NCI-H1105 treated with DMSO at 0.1 percent for 48 hours (cell line): ENCODE results near the gene TMEM43.

Experiments
- DNase-seq: peaks from one replicate; lab custom pipeline; 2025; lab: John Stamatoyannopoulos, UW

TMEM43 gene

DNA sequence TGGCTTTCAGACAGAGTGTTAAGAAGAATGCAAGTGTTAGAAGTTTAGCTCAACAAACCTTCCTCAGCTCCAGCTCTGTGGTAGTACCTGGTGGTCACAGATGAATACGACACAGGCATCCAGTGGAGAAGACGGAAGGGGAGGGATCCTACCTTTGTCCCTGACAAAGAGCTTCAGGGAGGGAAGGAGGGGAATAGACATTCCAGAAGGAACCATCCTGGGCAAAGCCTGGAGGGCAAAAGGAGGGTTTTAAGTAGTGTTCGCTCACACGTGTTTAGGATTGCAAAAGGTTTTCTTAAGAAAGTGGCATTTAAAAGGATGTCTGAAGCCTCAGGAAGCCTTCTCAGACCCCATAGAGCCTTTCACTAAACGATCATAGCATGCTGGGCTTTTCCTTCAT lies 3.0 kb upstream of the TMEM43 start:
- DNase-seq: no peak

DNA sequence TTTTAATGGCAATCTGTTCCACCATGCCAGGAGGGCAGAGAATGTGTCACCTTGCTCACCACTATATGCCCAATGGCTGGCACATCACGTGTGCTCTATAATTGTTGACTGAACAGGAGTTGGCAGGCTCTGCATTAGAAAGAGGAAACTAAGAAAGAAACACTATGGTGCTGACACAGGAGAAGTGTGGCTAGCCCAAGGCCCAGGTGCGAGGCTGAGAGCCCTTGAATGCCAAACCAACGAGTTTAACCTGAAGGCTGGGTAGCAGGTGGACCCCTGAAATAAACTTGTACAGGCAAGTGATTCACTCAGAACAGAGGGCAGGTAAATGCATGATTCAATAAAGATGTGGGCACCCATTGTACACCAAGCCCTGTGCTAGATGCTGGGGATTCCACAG lies 2.6 kb upstream of the TMEM43 start:
- DNase-seq: no peak

DNA sequence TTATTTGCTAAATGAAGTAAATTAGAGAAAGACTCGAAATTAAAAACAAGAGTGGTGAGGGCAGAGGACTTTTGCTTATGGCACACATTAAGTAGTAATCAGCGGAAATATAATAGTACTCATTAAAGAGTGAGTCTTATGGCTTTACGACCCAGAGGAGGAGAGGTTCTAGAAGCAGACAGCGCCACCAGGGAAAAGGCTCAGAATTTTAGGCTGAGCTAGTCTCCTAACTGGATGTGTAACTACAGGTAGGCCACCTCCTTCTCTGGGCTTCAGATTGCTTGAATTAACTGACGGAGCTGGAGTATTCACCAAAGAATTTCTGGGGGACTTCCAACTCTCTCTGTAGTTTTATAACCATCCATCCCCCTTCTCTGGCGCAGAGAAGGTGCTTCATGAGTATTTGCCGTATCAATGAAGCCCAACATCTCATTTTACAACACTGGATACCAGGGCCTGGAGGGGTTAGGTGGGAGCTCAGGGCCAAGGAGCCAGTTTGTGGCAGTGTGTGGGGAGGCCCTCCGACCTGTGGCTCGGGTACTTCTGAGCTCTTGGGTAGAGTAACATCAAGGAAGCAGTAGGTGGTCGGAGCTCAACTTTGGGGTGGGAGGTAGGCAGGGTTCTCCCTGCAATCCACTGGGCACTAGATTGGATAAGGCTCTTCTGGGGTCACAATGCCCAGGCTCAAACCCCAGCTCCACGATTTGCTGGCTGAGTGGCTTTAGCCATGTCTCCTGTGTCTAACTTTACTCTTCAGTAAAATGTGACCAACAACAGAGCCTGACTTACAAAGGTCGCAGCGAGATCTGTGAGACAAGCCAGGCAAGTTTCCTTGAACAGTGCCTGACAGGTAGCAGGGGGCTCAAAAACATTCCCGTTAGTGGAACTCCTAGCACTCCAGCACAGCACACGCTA lies 1.3 kb upstream of the TMEM43 start:
- no peak for DNase-seq

DNA sequence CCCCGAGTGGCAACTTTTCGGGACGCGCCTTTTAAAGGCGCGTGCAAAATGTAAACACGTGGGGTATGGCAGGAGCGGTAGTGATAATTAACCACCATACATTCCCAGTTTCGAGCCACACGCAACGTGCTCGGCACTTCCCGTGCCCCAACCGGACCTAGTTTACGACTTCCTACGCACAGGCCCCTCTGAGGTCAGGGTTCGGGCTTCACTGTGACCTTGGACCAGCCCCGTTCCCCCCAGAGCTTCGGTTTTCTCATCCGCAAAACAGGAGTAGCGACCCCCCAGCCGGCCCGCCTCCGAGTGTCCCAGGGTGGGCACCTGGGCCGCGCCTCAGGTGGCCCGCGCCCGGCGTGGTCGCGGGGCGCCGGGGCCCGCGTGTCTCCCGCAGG lies 633 bp upstream of the TMEM43 start:
- DNase-seq: peak; percentile 8

DNA sequence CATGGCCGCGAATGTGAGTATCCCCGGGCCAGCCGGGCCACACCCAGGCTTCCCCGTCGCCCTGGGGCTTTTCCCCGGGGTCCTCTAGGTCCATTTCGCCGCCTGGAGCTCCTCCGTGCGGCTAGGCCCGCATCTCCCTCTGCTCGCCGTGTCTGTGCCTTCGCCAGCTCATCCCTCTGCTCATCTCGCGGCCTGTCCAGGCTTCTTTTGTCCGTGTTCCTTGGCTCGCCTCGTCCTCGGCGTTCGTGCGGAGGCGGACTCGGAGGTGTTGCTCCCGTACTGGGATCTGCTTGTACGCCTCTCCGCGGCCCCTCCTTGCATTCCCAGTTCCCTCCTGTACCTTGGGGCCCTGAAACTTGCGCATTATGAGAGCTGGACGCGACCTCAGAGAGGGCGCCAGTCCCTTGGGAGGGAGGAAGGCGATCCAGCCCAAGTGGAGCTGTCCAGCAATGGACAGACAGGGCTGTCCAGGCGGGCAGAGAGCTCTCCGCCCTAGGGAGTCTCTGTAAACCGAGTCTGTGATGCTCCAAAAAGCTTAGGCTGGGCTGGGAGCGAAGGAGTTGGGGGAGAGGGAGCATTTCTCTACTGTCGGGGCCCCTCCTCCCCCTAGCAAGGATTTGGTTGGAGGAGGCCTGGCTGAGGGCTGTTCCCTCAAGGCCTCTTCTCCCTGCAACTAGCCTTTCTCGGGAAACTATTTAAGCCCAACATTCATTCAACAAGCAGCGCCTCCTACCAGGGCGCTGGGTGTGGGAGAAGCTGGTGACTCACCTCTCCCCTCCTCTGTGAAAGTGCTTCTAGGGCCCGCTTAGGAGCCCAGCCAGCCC lies 553 bp downstream of the TMEM43 start:
- DNase-seq: peak; percentile 18

DNA sequence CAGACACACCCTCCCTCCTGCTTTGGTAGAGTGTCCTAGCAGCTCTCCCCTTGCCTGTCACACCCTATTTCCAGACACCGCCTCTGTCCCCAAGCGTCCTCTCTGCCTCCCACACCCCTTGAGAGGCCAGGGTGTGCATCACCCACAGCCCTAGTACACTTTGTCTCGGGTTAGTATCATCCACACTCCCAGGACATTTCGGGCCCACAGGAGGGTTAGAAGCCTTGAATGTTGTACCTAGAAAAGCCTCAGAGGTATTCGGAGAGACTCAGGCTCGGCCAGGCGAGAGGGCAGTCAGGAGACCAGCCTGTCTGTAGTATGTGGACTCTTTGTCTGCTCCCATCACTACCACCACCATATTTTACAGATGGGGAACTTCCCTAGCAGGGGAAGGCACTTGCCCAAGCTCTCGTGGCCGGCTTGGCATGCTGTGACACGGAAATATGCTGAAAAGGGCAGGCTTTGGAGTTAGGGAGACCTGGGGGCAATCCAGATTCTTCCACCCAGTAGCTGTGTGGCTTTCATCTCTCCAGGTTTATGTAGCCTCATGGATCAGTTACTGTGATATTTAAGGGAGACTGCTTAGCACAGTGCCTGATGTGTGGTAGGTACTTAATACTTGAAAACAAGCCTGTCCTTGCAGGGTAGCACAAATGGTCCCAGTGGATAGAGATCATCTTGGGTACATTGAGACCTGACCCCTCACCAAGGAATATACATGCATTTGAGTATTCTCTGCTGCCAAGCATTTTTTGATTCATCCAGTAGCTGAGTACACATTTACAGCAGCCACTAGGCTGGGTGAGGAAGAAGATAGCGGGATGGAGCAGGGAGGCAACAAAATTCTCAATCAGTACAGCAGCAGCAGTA lies 1.4 kb downstream of the TMEM43 start:
- no peak for DNase-seq

DNA sequence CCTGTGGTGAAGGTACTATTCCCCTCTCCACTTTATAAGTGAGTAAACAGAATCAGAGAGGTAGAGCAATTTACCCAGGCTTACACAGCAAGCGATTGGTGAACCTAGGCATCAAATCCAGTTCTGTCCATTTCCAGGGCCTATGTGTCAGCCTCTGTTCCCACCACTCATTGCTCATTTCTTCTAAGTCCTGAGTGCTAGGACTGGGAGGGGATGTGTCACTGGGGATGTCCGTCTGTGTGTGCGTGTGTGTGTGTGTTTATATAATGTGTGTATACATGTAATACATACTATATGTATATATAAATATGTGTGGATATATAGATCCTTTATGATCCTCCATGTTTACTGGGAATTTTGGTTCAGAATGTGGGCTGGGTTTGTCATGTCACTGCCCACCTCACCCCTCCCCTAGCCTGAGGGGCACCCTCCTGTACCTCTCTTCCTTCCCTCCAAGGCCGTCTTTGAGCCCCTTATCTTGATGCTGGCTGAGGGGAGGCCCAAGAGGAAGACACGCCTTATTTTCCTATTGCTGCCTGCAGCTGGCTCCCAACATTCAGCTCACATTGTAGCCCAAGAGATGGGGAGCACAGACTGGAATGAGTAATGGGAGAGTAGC lies 2.1 kb downstream of the TMEM43 start:
- no peak for DNase-seq

DNA sequence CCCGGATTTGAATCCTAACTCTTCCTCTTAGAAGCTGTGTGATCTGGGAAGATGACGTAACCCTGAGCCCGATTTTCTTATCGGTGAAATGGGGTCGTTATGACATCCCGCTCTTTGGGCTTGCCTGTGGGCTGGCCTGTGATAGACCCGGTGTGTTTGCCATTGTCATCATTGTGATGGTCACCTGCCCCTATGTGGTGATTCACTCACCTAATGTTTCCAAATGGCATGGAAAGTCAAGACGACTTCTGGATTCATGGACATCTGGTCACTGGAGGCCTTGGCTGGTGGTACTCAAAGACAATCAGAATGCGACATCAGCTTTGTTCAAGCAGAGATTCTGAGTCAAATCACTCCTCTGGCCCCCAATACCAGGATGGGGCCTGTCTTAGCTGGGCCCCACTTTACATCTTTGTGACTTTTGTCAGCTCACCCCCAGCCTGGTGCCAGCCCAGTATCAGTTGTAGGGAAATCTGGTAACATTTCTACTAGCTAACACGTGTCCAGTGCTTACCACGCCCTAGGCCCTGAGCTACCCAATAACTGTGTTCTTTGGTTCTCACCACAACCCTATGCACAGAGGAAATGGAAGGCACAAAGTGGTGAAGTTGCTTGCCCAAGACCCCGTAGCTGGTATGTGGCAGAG lies 2.8 kb downstream of the TMEM43 start:
- DNase-seq: no peak

DNA sequence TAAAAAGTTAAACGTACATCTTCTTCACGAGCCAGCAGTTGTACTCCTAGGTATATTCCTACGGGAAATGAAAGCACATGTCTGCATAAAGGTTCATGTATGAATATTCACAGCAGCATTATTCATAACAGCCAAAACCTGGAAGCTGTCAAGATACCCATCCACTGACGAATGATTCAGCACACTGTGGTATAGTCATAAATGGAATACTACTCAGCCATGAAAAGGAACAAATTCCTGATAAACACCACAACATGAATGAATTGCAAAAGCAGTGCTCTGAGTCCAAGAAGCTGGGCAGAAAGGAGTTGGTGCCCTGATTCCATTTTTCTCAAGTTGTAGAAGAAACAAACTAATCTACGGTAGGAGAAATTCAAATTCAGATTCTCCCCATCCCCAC lies 3.9 kb downstream of the TMEM43 start:
- no peak for DNase-seq

DNA sequence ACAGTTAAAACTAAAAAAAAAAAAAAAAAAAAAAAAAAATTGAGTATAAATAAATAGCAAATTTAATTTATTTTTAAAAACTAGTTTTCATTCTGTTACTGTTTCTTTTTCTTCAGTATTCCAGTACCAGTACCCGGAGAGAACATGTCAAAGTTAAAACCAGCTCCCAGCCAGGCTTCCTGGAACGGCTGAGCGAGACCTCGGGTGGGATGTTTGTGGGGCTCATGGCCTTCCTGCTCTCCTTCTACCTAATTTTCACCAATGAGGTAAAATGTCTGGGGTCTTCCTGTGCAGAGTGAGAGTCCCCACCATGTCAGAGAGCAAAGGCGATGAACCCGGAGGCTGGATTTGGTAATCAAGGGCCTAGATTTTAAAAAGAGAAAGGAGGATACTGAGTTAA lies 4.4 kb downstream of the TMEM43 start:
- no peak for DNase-seq

DNA sequence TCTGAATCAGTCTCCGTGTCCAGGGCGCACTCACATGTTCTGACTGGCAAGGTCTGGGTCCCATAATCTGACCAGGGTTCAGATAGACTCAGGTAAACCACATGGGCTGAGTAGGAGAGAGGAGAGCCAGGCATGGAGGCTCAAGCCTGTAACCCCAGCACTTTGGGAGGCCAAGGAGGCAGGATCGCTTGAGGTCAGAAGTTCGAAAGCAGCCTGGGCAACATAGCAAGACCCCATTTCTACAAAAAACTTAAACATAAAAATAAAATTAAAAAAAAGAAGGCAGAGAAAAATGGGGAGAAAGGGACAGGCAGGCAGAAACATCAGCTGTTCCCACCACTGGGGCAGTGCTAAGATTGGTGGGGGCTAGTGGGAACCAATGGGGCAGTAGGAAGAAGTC lies 5.4 kb downstream of the TMEM43 start:
- DNase-seq: no peak

DNA sequence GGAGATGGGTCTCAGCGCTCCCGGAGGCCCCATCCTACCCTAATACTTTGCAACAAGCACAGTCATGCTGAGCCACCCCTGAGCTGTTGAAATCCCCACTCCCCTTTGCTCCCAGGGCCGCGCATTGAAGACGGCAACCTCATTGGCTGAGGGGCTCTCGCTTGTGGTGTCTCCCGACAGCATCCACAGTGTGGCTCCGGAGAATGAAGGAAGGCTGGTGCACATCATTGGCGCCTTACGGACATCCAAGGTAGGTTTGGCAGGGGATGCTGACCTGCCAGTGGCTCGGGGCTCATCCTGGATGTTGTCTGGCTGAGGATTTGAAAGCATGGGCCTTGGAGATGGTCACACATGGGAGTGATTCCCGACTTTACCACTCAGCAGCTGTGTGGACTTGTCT lies 5.9 kb downstream of the TMEM43 start:
- DNase-seq: no peak

DNA sequence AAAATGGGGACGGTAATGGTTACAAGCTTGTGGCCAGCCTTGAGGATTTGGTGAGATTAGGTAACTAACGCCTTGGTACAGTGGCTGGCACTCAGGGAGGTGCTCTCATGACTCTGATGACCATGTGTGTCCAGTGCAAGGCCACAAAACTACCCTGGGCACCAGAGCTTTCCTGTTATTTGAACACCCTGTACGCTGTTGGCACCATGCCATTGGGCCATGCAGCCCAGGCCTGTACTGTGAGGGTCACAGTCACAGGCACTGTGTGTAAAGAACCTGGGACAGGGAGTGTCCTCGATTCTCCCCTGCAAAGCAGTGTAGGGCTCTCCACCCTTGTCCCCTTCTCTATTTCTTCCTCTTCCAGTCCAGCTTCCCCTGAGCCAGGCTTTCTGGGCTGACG lies 6.3 kb downstream of the TMEM43 start:
- no peak for DNase-seq

DNA sequence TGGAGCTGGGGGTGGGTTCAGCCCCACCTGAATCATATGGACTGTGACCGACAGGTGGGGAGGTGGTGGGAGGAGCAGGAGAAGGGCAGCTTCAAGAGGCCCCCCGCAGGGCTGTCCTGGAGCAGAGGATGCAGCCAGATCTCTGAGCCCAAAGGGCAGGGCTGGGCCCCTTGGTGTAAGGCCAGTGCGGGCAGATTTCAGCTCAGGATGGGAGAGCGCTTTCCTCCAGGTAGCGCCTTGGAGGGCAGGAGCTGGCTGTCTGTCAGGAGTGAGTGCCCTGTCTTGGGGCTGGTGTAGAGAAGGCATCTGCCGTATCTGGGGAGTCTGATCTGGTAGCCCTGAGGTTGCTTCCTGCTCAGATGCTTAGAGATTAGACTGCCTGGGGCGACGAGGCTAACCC lies 7.3 kb downstream of the TMEM43 start:
- DNase-seq: no peak

DNA sequence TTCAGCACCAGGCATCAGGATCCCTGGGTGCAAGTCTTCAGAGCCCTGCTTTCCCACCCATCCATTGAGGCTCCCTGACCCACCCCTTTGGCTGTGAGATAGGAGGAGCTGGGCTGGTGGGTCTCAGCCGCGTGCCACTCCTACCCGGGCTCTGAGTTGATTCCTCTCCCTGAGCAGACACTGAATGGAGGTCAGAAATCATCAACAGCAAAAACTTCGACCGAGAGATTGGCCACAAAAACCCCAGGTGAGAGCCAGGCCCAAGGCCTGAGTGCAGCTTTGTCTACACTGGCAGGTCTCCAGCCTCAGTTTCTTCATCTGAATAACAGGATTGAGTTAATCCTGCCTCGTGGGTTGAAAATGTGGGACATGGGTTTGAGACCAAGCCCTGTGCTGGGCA lies 7.8 kb downstream of the TMEM43 start:
- no peak for DNase-seq

DNA sequence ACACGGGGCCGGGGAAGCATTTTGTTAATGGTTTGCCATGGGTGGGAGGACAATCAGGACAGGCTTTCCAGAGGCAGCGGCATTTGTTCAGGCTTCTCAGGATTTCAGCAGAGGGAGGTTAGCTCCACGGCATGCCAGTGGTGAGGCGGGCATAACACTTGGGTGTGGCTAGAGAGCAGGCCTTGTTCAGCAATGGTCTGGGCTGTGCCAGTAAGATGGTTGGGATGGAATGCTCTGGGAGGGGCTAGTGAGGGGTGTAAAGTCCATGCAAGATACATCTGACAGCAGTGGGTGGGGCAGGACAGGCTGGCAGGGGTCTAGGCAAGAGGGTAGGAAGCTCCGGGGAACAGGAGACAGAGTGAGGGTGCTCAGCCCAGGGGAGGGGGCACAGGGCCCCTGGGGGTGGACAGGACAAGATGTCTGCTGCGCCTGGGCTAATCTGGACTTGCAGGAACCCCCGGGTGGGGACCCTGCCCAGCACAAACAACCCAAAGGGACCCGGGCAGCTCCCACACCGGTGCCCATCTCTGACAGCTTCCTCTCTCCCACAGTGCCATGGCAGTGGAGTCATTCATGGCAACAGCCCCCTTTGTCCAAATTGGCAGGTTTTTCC lies 8.4 kb downstream of the TMEM43 start:
- no peak for DNase-seq

DNA sequence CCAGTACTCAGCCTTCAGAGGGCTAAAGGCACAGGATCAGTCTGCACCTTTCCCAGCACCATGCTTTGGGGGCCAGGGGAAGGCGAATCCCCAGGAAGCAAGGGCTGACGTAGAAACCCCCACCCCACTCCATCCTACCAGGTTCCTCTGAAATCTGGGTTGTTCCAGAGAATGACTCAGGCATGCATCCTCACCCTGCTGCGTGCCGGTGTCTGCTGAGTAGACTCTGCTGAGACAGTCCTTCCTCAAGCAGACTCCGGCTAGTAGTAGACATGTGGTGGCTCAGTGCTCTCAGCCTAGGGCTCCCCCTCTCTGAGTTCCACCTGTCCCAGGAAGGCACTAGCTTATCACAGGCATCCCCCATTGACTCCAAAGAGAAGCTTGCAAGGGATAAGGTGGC lies 9.0 kb downstream of the TMEM43 start:
- no peak for DNase-seq

DNA sequence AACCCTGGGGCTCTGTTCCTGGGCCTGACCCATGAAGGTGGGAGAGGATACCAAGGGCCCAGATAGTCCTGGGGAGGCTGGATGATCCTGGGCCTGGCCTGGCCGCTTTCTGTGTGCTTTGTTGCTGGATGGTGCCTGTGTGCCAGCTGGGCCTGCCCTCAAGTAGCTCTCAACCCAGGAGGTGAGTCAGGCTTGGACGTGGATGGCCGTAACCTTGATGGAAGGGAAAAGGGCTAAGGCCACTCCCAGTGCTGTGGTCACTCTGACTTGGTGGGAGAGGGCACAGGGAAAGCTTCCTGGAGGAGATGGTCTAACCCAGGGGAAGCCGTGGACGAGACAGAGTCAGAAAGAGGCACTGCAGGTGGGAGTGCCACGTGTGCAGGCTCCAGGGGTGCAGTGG lies 9.4 kb downstream of the TMEM43 start:
- DNase-seq: no peak

DNA sequence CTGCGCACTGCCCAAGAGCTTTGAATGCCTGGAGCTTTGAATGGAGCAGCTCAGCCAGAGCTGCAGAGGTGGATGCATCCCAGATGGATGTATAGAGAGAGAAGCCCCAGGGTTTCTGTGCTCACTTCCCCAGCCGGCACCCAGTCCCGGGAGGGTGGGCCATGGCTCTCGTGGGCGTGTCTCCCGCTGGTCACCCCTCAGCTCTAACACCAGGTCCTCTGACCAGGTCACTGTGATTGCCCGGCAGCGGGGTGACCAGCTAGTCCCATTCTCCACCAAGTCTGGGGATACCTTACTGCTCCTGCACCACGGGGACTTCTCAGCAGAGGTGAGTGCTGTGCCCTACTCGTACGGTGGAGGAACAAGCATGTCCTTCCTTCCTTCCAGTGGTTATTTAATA lies 10.7 kb downstream of the TMEM43 start:
- DNase-seq: no peak

DNA sequence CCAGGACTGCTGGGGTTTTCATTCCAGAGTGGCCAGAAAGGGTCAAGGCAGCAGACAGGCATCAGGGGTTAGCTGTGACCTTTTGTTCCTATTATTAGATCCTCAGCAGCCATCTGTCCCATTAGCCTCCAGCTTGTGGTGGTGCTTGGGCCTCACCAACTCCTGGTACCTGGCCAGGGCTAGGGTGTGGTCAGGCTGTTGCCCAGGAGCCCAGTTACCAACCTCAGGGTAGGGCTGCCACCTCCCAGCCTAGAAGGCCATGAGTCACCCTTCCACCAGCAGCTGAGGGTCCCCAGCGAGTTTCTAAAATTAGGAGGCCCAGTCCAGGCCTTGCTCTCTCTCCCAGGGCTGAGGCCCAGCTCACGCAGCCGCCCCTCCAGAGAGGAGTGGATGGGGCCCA lies 12.2 kb downstream of the TMEM43 start:
- DNase-seq: no peak

DNA sequence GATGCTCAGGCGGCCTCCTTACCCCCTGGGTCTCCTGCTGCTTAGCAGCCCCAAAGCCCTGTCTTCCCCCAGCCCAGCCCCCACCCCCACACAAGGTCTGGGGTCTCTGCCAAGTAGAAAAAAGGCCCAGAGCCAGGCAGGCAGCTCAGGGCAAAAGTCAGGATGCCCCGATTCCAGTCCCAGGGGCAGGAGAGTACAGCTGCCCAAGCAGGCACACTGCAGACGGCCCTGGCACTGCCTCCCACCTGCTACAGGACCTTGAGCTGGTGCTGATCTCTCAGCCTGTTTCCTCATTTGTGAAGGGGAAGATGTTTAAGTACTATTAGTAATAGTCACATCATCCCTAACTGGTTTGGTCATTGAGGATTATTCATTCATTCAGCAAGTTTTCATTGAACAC lies 12.6 kb downstream of the TMEM43 start:
- DNase-seq: no peak
